K562 (cell line): Measurements from ENCODE around the gene ATG4D. TPM values are rescaled to one million over a fixed set of nuclear protein-coding genes. Genes with fewer than 3 reads are reported as not detected.

Experiments
- FOXA1 ChIP-seq: fragments of 450-650 bp; IDR thresholded peaks from 2 replicates; pipeline ENCODE4 v1.6.1; 2016; ENCODE audit warnings: mild to moderate bottlenecking, borderline replicate concordance
- PHB2 ChIP-seq: fragments of 450-650 bp; IDR thresholded peaks from 2 replicates; pipeline ENCODE4 v1.6.1; 2017; ENCODE audit warnings: low read depth
- PML ChIP-seq: IDR thresholded peaks from 2 replicates; pipeline ENCODE4 v1.6.1; 2012; ENCODE audit warnings: low read length, inconsistent platforms
- POLR2AphosphoS2 ChIP-seq: IDR thresholded peaks from 2 replicates; pipeline ENCODE4 v1.6.1; 2012; ENCODE audit warnings: low read length, improper control_type of control experiment
- PRPF4 ChIP-seq: fragments of 200-400 bp; formaldehyde crosslinking; IDR thresholded peaks from one replicate; pipeline ENCODE4 v1.6.1; 2017; ENCODE audit warnings: low read length, low read depth, mild to moderate bottlenecking; ENCODE audit not compliant: insufficient read depth, poor library complexity, severe bottlenecking
- TCFL5 ChIP-seq: fragments of 250-450 bp; sonication (Bioruptor Pico); conservative IDR thresholded peaks from 2 replicates; pipeline ENCODE4 v1.6.1; 2021; ENCODE audit warnings: mild to moderate bottlenecking, moderate library complexity, matching md5 sums
- ZFX ChIP-seq: sonication (generic); formaldehyde crosslinking; IDR thresholded peaks from 2 replicates; pipeline ENCODE4 v1.8.0; 2022; ENCODE audit warnings: mild to moderate bottlenecking, missing genetic modification reagents, moderate library complexity
- polyA plus RNA-seq, 8 experiments: library from polyadenylated mRNA; depleted of rRNA in 4 of 8; stranded (reverse) in 5 of 8; unstranded in 3 of 8; fragments of >200 nt; fragmentation: Nextera tagmentation in 2 of 8; fragmentation: Illumina TruSeq in 1 of 8; extraction: Ambion mirVana in 2 of 8; extraction: Trizol in 1 of 8; gene quantifications; 2 replicates each; pipeline versions ENCODE4 v1.2.1 to v1.2.3, GENCODE V29; 2011 to 2014; ENCODE audit warnings: inconsistent platforms in 1 of 8, missing spikeins in 1 of 8
- total RNA-seq, 7 experiments: library from RNA; depleted of rRNA in 6 of 7; stranded (reverse); fragments of >200 nt in 6 of 7; fragmentation: Illumina TruSeq in 2 of 7; extraction: Trizol in 2 of 7; gene quantifications; 2 replicates each; pipeline versions ENCODE4 v1.2.1 to v1.2.3, GENCODE V29; 2011 to 2021; ENCODE audit warnings: low replicate concordance in 1 of 7
- TF ChIP-seq, protein P1 (sequence below): IDR thresholded peaks from 2 replicates; pipeline ENCODE4 v1.6.1; 2011; ENCODE audit warnings: borderline replicate concordance, low read depth, mild to moderate bottlenecking, moderate library complexity, low read length; ENCODE audit not compliant: insufficient read depth, poor library complexity, severe bottlenecking
- TF ChIP-seq, protein P2 (sequence below): sonication (generic); formaldehyde crosslinking; IDR thresholded peaks from 2 replicates; pipeline ENCODE4 v1.8.0; 2022; ENCODE audit warnings: mild to moderate bottlenecking, missing genetic modification reagents, borderline replicate concordance
- TF ChIP-seq, protein P3 (sequence below), 2 experiments: IDR thresholded peaks; 2 replicates each; pipeline ENCODE4 v1.6.1; 2012; ENCODE audit warnings: improper control_type of control experiment in 2 of 2, low read depth in 2 of 2, low read length in 2 of 2, borderline replicate concordance in 1 of 2
- TF ChIP-seq, protein P4 (sequence below), 2 experiments: fragments of 200-800 bp in 1 of 2; sonication (Bioruptor generic) in 1 of 2; sonication (generic) in 1 of 2; formaldehyde crosslinking in 1 of 2; IDR thresholded peaks in 1 of 2; conservative IDR thresholded peaks in 1 of 2; 2 replicates each; pipeline versions ENCODE4 v1.5.0 to v1.6.1; 2016 to 2020; ENCODE audit warnings: missing compliant biosample characterization in 1 of 2, missing genetic modification characterization in 1 of 2, missing genetic modification reagents in 1 of 2
- TF ChIP-seq, protein P5 (sequence below), 2 experiments: fragments of 250-450 bp in 1 of 2; fragments of 450-650 bp in 1 of 2; sonication (Bioruptor Pico) in 1 of 2; IDR thresholded peaks; 2 replicates each; pipeline versions ENCODE4 v1.6.1 to v1.8.0; 2016 to 2021; ENCODE audit warnings: mild to moderate bottlenecking in 2 of 2, moderate library complexity in 2 of 2, missing compliant biosample characterization in 1 of 2, missing genetic modification characterization in 1 of 2

Gene ATG4D
- total and polyA plus RNA-seq, 9 of the 15 experiments (the other 6 are each of a cell fraction or from before 2014, with no cell fraction given), result 0.51 to 66.1 (median 22.9) TPM

DNA sequence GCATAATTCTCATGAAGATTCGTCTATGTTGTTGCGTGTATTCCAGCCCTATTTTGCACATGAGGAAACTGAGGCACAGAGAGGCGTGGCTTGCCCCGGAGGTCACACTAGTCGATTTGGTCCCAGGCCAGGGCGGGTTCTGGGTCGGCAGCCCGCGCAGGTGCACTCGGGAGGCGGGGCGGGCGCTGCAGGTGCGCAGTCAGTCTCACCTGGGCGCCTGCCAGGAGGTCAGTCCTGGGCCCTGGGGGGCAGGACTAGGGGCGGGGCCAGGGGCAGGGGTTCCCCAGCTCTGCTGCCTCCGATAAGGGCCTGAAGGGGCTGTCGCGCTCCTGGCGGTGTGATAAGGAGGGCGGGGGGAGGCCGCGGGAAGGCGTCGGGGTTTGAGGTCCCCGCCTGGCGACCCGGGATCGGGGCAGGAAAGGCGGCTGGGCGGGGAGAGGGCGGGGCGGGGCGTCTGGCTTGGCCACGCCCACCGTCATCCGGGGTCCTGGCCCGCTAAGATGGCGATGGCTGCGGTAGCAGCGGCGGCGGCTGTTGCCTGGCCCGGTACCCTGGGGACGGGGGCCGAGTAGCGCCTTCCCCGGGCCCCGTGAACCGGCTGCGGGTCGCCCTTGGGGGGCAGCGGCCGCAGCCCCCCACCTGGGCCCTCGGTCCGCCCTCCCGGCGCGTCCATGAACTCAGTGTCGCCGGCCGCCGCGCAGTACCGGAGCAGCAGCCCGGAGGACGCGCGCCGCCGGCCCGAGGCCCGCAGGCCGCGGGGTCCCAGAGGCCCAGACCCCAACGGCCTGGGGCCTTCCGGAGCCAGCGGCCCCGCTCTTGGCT is at the start of gene ATG4D (continued):
- TF ChIP-seq FOXA1 (no peak), ZFX (CRISPR knock-in tag) (peak; percentile 40; the same call in 1 of the 2 replicates), TCFL5 (CRISPR knock-in tag) (no peak), PML (peak; percentile 39; the same call in 1 of the 2 replicates), PHB2 (peak; percentile 66; the same call in 1 of the 2 replicates), PRPF4 (no peak), POLR2AphosphoS2 (no peak)
- TF ChIP-seq, protein P1, sequence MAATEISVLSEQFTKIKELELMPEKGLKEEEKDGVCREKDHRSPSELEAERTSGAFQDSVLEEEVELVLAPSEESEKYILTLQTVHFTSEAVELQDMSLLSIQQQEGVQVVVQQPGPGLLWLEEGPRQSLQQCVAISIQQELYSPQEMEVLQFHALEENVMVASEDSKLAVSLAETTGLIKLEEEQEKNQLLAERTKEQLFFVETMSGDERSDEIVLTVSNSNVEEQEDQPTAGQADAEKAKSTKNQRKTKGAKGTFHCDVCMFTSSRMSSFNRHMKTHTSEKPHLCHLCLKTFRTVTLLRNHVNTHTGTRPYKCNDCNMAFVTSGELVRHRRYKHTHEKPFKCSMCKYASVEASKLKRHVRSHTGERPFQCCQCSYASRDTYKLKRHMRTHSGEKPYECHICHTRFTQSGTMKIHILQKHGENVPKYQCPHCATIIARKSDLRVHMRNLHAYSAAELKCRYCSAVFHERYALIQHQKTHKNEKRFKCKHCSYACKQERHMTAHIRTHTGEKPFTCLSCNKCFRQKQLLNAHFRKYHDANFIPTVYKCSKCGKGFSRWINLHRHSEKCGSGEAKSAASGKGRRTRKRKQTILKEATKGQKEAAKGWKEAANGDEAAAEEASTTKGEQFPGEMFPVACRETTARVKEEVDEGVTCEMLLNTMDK, result no peak
- TF ChIP-seq, protein P2, sequence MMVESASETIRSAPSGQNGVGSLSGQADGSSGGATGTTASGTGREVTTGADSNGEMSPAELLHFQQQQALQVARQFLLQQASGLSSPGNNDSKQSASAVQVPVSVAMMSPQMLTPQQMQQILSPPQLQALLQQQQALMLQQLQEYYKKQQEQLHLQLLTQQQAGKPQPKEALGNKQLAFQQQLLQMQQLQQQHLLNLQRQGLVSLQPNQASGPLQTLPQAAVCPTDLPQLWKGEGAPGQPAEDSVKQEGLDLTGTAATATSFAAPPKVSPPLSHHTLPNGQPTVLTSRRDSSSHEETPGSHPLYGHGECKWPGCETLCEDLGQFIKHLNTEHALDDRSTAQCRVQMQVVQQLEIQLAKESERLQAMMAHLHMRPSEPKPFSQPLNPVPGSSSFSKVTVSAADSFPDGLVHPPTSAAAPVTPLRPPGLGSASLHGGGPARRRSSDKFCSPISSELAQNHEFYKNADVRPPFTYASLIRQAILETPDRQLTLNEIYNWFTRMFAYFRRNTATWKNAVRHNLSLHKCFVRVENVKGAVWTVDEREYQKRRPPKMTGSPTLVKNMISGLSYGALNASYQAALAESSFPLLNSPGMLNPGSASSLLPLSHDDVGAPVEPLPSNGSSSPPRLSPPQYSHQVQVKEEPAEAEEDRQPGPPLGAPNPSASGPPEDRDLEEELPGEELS, result no peak
- TF ChIP-seq, protein P3, sequence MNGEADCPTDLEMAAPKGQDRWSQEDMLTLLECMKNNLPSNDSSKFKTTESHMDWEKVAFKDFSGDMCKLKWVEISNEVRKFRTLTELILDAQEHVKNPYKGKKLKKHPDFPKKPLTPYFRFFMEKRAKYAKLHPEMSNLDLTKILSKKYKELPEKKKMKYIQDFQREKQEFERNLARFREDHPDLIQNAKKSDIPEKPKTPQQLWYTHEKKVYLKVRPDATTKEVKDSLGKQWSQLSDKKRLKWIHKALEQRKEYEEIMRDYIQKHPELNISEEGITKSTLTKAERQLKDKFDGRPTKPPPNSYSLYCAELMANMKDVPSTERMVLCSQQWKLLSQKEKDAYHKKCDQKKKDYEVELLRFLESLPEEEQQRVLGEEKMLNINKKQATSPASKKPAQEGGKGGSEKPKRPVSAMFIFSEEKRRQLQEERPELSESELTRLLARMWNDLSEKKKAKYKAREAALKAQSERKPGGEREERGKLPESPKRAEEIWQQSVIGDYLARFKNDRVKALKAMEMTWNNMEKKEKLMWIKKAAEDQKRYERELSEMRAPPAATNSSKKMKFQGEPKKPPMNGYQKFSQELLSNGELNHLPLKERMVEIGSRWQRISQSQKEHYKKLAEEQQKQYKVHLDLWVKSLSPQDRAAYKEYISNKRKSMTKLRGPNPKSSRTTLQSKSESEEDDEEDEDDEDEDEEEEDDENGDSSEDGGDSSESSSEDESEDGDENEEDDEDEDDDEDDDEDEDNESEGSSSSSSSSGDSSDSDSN (IDR thresholded peaks at IDR 0.05; ENCODE audit: borderline replicate concordance in 1 of 2, low read depth in 2 of 2, low read length in 2 of 2), result peak; percentile 29 to 75; a peak in 3 of 4 replicates
- TF ChIP-seq, protein P4, sequence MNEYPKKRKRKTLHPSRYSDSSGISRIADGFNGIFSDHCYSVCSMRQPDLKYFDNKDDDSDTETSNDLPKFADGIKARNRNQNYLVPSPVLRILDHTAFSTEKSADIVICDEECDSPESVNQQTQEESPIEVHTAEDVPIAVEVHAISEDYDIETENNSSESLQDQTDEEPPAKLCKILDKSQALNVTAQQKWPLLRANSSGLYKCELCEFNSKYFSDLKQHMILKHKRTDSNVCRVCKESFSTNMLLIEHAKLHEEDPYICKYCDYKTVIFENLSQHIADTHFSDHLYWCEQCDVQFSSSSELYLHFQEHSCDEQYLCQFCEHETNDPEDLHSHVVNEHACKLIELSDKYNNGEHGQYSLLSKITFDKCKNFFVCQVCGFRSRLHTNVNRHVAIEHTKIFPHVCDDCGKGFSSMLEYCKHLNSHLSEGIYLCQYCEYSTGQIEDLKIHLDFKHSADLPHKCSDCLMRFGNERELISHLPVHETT (CRISPR knock-in tag; conservative IDR thresholded peaks at IDR 0.05 in 1 of 2, IDR thresholded peaks at IDR 0.05 in 1 of 2), result peak; percentile 50 to 87; a peak in 2 of 4 replicates
- TF ChIP-seq, protein P5, sequence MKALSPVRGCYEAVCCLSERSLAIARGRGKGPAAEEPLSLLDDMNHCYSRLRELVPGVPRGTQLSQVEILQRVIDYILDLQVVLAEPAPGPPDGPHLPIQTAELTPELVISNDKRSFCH (CRISPR knock-in tag; IDR thresholded peaks at IDR 0.05), result no peak
- TF ChIP-seq, protein P5 (tag; IDR thresholded peaks at IDR 0.05), result 0 out of 2 replicates have a peak, but pooled peaks have one; percentile 41
